ENCODE results near the gene ACSS1. TPM values are rescaled to one million over a fixed set of nuclear protein-coding genes. Genes with fewer than 3 reads are reported as not detected.

The ACSS1 gene
- polyA plus RNA-seq, 2 of the 4 experiments (the other 2 are of a cell fraction): 7.2 to 7.6 TPM

DNA sequence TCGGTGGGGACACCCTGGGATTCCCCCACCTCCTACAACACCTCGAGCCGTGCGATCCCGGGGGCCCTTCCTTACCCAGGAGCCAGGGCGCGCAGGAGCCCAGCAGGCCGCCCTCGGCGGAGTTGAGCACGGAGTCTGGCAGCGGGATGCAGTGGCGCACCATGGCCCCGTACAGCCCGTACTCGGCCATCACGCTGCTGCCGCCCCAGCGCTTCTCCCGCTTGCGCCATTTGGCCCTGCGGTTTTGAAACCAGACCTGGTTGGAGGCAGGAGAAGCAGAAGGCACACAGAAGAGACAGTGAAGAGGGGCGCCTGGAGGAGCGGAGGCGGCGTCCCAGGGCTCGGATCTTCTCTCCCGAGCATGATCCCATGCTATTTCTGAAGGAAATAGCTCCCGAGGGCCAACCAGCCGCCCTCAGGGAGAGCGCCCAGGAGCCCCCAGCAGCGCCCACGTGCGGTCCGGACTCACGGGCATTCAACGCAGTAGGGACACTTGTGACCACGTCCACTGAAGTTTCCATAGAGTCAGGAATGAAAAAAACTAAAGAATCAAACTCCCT, 19.8 kb upstream of the ACSS1 start:
- Histone ChIP-seq H3K4me1 (peaks cover 33% of the 10 kb centered on the region), H3K9me3 (no peaks in the 10 kb centered on the region), H3K4me2 (peak overlapping the region; percentile 75), H3K4me3 (peak overlapping the region; percentile 40), H3K27ac (peak overlapping the region; percentile 71 to 80)
- peak; percentile 78 to 88 for ATAC-seq
- ChIA-PET CTCF (interaction anchor here (0.8 to 6.1 kb wide), 17 partner anchors 10 to 175 kb away, joined by 3 to 69 read pairs (median 4); partner anchors contain the start of genes ACSS1, ENTPD6 and PYGB), POLR2A (interaction anchor here (0.6 to 1.5 kb wide), 4 partner anchors 72 to 170 kb away, joined by 3 to 5 read pairs (median 4); partner anchors contain the start of genes ENTPD6 and PYGB)
- peak; percentile 49 to 60 for DNase-seq (ENCODE audit: low read depth in 1 of 2, low spot score in 1 of 2)
- no peak for FAIRE-seq
- TF ChIP-seq NPAS2 (CRISPR knock-in tag; IDR thresholded peaks at IDR 0.05; ENCODE audit: borderline replicate concordance) (no peak), SREBF2 (IDR thresholded peaks at IDR 0.05) (no peak), HEYL (CRISPR knock-in tag; IDR thresholded peaks at IDR 0.05) (no peak), JUN (IDR thresholded peaks at IDR 0.05) (0 out of 5 replicates have a peak, but pooled peaks of 1 of the 2 experiments have one; percentile 20), PHF8 (IDR thresholded peaks at IDR 0.05; ENCODE audit: borderline replicate concordance, low read depth) (no peak), JUNB (IDR thresholded peaks at IDR 0.05) (no peak), POLR2A (IDR thresholded peaks at IDR 0.05; ENCODE audit: low read length) (peak; percentile 12; the same call in 1 of the 2 replicates), TP53 (CRISPR knock-in tag; IDR thresholded peaks at IDR 0.05) (no peak), FOSB (CRISPR knock-in tag; IDR thresholded peaks at IDR 0.05) (no peak), ZC3H11A (IDR thresholded peaks at IDR 0.05) (no peak), SMC3 (IDR thresholded peaks at IDR 0.05) (no peak), KDM5A (IDR thresholded peaks at IDR 0.05) (no peak), ZFP36 (IDR thresholded peaks at IDR 0.05; ENCODE audit: borderline replicate concordance, partially characterized antibody) (no peak), CEBPB (IDR thresholded peaks at IDR 0.05) (peak; percentile 64 to 75; a peak in 3 of 4 replicates), RCOR1 (IDR thresholded peaks at IDR 0.05; ENCODE audit: low read depth, low read length) (no peak), CHD4 (IDR thresholded peaks at IDR 0.05; ENCODE audit: borderline replicate concordance) (no peak), RNF2 (IDR thresholded peaks at IDR 0.05; ENCODE audit: borderline replicate concordance, low read depth) (no peak), NFE2L2 (conservative IDR thresholded peaks at IDR 0.05; ENCODE audit: low read length) (no peak)
- TF ChIP-seq, protein P1, sequence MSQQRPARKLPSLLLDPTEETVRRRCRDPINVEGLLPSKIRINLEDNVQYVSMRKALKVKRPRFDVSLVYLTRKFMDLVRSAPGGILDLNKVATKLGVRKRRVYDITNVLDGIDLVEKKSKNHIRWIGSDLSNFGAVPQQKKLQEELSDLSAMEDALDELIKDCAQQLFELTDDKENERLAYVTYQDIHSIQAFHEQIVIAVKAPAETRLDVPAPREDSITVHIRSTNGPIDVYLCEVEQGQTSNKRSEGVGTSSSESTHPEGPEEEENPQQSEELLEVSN (IDR thresholded peaks at IDR 0.05; ENCODE audit: borderline replicate concordance, low read depth): no peak; the same call in 1 of the 2 replicates
- TF ChIP-seq, protein P2, sequence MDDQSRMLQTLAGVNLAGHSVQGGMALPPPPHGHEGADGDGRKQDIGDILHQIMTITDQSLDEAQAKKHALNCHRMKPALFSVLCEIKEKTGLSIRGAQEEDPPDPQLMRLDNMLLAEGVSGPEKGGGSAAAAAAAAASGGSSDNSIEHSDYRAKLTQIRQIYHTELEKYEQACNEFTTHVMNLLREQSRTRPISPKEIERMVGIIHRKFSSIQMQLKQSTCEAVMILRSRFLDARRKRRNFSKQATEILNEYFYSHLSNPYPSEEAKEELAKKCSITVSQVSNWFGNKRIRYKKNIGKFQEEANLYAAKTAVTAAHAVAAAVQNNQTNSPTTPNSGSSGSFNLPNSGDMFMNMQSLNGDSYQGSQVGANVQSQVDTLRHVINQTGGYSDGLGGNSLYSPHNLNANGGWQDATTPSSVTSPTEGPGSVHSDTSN (IDR thresholded peaks at IDR 0.05): no peak
- TF ChIP-seq, protein P3, sequence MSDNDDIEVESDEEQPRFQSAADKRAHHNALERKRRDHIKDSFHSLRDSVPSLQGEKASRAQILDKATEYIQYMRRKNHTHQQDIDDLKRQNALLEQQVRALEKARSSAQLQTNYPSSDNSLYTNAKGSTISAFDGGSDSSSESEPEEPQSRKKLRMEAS (IDR thresholded peaks at IDR 0.05): peak; percentile 50; the same call in 1 of the 2 replicates
- TF ChIP-seq, protein P4, sequence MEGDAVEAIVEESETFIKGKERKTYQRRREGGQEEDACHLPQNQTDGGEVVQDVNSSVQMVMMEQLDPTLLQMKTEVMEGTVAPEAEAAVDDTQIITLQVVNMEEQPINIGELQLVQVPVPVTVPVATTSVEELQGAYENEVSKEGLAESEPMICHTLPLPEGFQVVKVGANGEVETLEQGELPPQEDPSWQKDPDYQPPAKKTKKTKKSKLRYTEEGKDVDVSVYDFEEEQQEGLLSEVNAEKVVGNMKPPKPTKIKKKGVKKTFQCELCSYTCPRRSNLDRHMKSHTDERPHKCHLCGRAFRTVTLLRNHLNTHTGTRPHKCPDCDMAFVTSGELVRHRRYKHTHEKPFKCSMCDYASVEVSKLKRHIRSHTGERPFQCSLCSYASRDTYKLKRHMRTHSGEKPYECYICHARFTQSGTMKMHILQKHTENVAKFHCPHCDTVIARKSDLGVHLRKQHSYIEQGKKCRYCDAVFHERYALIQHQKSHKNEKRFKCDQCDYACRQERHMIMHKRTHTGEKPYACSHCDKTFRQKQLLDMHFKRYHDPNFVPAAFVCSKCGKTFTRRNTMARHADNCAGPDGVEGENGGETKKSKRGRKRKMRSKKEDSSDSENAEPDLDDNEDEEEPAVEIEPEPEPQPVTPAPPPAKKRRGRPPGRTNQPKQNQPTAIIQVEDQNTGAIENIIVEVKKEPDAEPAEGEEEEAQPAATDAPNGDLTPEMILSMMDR (IDR thresholded peaks at IDR 0.05): peak; percentile 16; the same call in 1 of the 3 replicates
- 55% methylated on average over 38 of the region's 38 CpGs for WGBS (ENCODE audit: missing lambda C conversion rate)

Measured in A549 (cell line).